ENCODE measurements around the gene NKAIN2. TPM values are rescaled to one million over a fixed set of nuclear protein-coding genes. Genes with fewer than 3 reads are reported as not detected.

NKAIN2 gene
- total RNA-seq, 1 experiment from 2014 or later: not detected

DNA sequence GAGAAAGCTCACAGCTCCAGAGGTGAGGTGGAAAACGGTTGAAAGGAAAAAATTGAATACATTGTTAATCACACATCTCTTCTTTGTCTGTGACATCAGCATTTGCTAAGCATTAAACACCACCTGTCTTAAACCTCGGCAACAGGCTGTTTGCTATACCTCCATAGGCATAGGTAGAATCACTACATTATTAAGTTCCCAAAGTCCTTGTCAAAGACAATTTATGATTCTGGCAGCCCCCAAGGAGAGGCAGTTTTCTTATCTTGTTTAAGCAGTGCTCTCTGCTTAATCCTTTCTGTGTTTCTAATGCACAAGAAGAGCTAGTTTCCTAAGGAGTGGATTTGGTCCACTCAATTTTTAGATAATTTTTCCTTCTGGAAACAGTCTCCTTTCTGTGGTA is 249.7 kb downstream of the NKAIN2 start:
- no TSS peak for BruUV-seq (replicated peaks)
- DNase-seq (ENCODE audit: low read depth, low spot score): no peak
- CTCF ChIA-PET: no interaction called here

More for the DNA sequence above, 249.7 kb downstream of the NKAIN2 start:
- no peak overlapping the region for H3K9ac ChIP-seq (ENCODE audit: low read length)
- H3K9me3 ChIP-seq (ENCODE audit: control insufficient read depth in 1 of 2, insufficient read depth in 1 of 2, low read depth in 1 of 2, low read length in 2 of 2): no peaks in the 10 kb centered on the region
- no peaks in the 10 kb centered on the region; the same call in none of the 2 replicates for H3K27me3 ChIP-seq (ENCODE audit: insufficient read depth, low read length)
- intact Hi-C loops (cut with micrococcal nuclease): no loop called here
- no peaks in the 10 kb centered on the region for H4K20me1 ChIP-seq (ENCODE audit: insufficient read depth)
- H3K4me2 ChIP-seq (ENCODE audit: low read length): no peak overlapping the region
- no peaks in the 10 kb centered on the region for H3K9me2 ChIP-seq (ENCODE audit: insufficient read depth)
- ChIA-PET RAD21 (ENCODE audit: low non-redundant PET in 1 of 2, low total read pairs in 2 of 2, uncharacterized antibody in 2 of 2, unreplicated experiment in 2 of 2) (no interaction called here), POLR2A (no interaction called here)
- ATAC-seq: no peak
- H3K36me3 ChIP-seq (ENCODE audit: control insufficient read depth in 1 of 2, insufficient read depth in 2 of 2, low read length in 2 of 2): no peaks in the 10 kb centered on the region
- no peak overlapping the region for H2AFZ ChIP-seq (ENCODE audit: low read depth, low read length, poor library complexity, severe bottlenecking)
- H3K4me3 ChIP-seq (replicated peaks in 1 of 2; ENCODE audit: low read depth in 1 of 2, low read length in 2 of 2): no peak overlapping the region
- TF ChIP-seq EZH2 (IDR thresholded peaks at IDR 0.05) (no peak), CTCF (IDR thresholded peaks at IDR 0.05 in 2 of 3, conservative IDR thresholded peaks at IDR 0.05 in 1 of 3; ENCODE audit: borderline replicate concordance in 1 of 3, insufficient read depth in 1 of 3, low read depth in 2 of 3, low read length in 2 of 3) (no peak), REST (IDR thresholded peaks at IDR 0.05; ENCODE audit: low read depth) (no peak)
- no peak overlapping the region for H3K27ac ChIP-seq (ENCODE audit: low read depth, low read length)
- H3K79me2 ChIP-seq (ENCODE audit: insufficient read depth, low read length): no peaks in the 10 kb centered on the region
- no peaks in the 10 kb centered on the region for H3K4me1 ChIP-seq (ENCODE audit: control insufficient read depth in 1 of 2, insufficient read depth in 2 of 2, low read length in 2 of 2)
